HG03103 (cell line): ENCODE data around the gene VGF.
"Not testable (repeated sequence)": the region's sequence is repeated elsewhere in the genome, so short reads cannot be mapped to it uniquely, and the experiment has no call there.

Experiments used
- ATAC-seq: cut with Tn5 transposase; IDR thresholded peaks from one replicate; pipeline ENCODE4 v1.9.1; 2021; ENCODE audit warnings: low read depth; ENCODE audit not compliant: unreplicated experiment

Gene VGF

GRCh38 chr7:101165075-101165957 is at the start of gene VGF:
Gene VGF, minus strand, starts transcription at chr7:101165569. Its CDS starts 726 bp downstream, at chr7:101164843.
- peak; percentile 65 for ATAC-seq

GRCh38 chr7:101212014-101212413 is 46.6 kb upstream of the VGF start:
- ATAC-seq = no peak

GRCh38 chr7:101211501-101211900 is 46.1 kb upstream of the VGF start:
- ATAC-seq = no peak

- ATAC-seq = no peak
Measured at GRCh38 chr7:101210143-101210542, 44.8 kb upstream of the VGF start.

- no peak for ATAC-seq
Measured at GRCh38 chr7:101208794-101209193, 43.4 kb upstream of the VGF start.

- no peak for ATAC-seq
Measured at GRCh38 chr7:101207459-101207858, 42.1 kb upstream of the VGF start.

GRCh38 chr7:101206665-101207042 is 41.3 kb upstream of the VGF start:
- no peak for ATAC-seq

- no peak for ATAC-seq
Measured at GRCh38 chr7:101205901-101206664, 40.7 kb upstream of the VGF start.

GRCh38 chr7:101203740-101204738 is 38.7 kb upstream of the VGF start:
- not testable (repeated sequence) for ATAC-seq

- no peak for ATAC-seq
Measured at GRCh38 chr7:101202603-101202918, 37.2 kb upstream of the VGF start.

GRCh38 chr7:101201695-101202602 is 36.6 kb upstream of the VGF start:
- no peak for ATAC-seq

- no peak for ATAC-seq
Measured at GRCh38 chr7:101200862-101201599, 35.7 kb upstream of the VGF start, which contains the start of gene MOGAT3. Gene MOGAT3, minus strand, starts transcription at chr7:101201036. Its CDS starts 182 bp downstream, at chr7:101200854.

- no peak for ATAC-seq
Measured at GRCh38 chr7:101200504-101200861, 35.1 kb upstream of the VGF start.

- ATAC-seq = not testable (repeated sequence)
Measured at GRCh38 chr7:101199522-101199921, 34.2 kb upstream of the VGF start.

- no peak for ATAC-seq
Measured at GRCh38 chr7:101198476-101198875, 33.1 kb upstream of the VGF start.

- no peak for ATAC-seq
Measured at GRCh38 chr7:101197991-101198390, 32.6 kb upstream of the VGF start.

GRCh38 chr7:101195884-101196283 is 30.5 kb upstream of the VGF start:
- no peak for ATAC-seq

- no peak for ATAC-seq
Measured at GRCh38 chr7:101189109-101189508, 23.7 kb upstream of the VGF start.

GRCh38 chr7:101186844-101187428 is 21.6 kb upstream of the VGF start:
- ATAC-seq = no peak
